Inflammatory macrophage treated with lipopolysaccharide for 1 hour (primary cell): Measurements from ENCODE around the gene MAN2A1.

Experiments
- DNase-seq, 2 donors: peaks; one replicate each; pipeline ENCODE4 v3.0.0-alpha.2; 2020 to 2022

MAN2A1 gene

GRCh38 chr5:109682383-109682782 is 7.3 kb upstream of the MAN2A1 start:
- no peak for DNase-seq

GRCh38 chr5:109685916-109686315 is 3.8 kb upstream of the MAN2A1 start:
- DNase-seq = no peak

DNA sequence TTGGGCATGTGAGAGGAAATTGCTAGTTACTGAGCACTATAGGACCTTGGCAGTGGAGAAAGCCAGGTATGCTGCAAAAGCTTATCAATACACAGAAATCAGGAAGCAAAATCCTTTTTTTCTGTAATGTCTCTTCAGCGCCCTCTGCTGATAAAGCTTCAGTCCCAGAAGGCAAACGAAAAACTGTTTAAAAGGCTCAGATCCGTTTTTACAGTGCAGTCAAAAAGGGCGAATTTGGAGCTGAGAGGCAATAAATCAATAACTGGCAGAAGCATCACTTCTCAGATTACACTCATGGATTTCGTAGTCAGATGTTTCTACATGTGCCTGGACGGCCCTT is 1.1 kb upstream of the MAN2A1 start:
- peak; percentile 40 to 80 for DNase-seq

GRCh38 chr5:109688970-109689739 is 572 bp upstream of the MAN2A1 start:
- peak; percentile 92 to 93 for DNase-seq

- peak in 1 of 2 donors; percentile 28 for DNase-seq
These were observed 681 bp downstream of the MAN2A1 start for GRCh38 chr5:109690242-109690974.

GRCh38 chr5:109690975-109691574 is 1.3 kb downstream of the MAN2A1 start:
- peak; percentile 66 to 67 for DNase-seq

DNA sequence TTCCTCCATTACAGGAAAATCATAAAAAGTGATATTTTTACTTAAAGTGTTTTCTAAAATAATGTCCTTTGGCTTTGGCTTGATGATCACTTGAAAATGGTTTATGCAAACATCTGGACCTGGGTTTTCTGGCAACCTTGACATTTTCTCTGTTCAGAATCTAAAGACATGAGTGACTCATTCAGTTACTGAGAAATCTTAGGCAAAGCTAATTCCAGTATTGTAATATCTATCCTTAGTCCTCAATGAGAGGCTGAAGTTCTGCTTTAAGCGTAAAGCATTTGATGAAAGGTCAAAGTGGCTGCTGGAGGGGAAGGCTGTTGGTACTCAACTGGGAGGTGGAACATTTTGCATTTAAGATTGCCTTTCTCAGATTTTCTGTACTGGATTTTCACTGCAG is 2.3 kb downstream of the MAN2A1 start:
- DNase-seq = peak; percentile 54 to 63

DNA sequence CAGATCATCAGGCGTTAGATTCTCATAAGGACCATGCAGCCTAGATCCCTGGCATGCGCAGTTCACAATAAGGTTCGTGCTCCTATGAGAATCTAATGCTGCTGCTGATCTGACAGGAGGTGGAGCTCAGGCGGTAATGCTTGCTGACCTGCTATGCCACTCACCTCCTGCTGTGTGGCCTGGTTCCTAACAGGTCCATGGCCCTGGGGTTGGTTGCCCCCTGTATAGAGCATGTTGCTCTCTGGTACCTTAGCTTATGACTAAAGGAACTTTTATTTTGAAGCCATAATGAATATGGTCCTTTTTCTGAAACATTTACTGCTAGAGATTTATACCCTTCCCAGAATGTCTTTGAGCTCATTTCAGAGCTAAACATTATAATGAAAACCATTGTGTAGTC is 3.1 kb downstream of the MAN2A1 start:
- DNase-seq = no peak

DNA sequence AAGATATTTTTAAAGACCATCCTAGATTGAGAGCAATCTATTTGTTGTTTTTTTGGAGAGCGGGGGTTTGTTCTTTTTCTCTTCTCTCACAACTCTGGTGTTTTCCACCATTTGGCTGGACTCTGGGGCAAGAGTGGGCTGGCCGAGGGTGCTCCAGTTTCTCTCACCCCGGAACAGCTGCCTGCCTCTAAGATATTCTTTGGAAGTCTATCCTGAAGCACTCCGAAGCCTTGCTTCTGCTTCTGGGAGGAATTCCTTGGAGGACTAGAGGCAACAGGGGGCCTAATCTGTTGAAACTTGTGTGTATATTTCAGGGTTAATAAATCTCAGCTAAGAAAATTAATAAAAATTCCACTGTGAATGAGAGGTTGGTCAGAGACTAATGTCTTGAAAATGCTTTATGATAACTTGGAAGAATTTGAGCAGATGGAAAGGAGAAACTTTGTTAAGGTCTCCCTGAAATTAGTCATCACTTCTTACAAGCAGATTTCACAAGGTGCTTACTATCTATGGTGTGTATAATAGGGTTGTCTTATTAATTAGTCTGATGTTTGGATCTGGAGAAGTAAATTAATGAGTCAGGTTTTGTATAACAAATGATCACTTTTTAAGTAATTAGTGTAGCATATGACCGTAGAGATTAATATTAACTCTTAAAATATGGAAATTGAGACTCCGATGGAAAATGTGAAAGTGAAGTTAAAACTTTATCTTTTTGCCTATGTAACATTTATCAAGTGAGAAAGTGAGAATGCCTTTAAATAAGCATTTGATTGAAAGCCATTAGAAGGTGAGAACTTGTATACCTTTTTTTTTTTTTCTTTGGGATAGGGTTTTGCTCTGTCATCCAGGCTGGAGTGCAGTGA is 4.0 kb downstream of the MAN2A1 start:
- no peak for DNase-seq

- DNase-seq = peak in 1 of 2 donors; percentile 23
These were observed 4.7 kb downstream of the MAN2A1 start for GRCh38 chr5:109694451-109694891.

GRCh38 chr5:109695005-109695926 is 5.5 kb downstream of the MAN2A1 start:
- peak; percentile 32 to 46 for DNase-seq

- DNase-seq = no peak
These were observed 7.6 kb downstream of the MAN2A1 start for GRCh38 chr5:109697339-109697738.

GRCh38 chr5:109700516-109701153 is 10.9 kb downstream of the MAN2A1 start:
- DNase-seq = peak; percentile 3 to 21

GRCh38 chr5:109701252-109701651 is 11.5 kb downstream of the MAN2A1 start:
- DNase-seq = no peak

- no peak for DNase-seq
These were observed 12.1 kb downstream of the MAN2A1 start for GRCh38 chr5:109701792-109702191.

GRCh38 chr5:109703166-109703565 is 13.4 kb downstream of the MAN2A1 start:
- DNase-seq = no peak

- no peak for DNase-seq
These were observed 14.1 kb downstream of the MAN2A1 start for GRCh38 chr5:109703829-109704228.

- DNase-seq = no peak
These were observed 14.7 kb downstream of the MAN2A1 start for GRCh38 chr5:109704282-109704952.

DNA sequence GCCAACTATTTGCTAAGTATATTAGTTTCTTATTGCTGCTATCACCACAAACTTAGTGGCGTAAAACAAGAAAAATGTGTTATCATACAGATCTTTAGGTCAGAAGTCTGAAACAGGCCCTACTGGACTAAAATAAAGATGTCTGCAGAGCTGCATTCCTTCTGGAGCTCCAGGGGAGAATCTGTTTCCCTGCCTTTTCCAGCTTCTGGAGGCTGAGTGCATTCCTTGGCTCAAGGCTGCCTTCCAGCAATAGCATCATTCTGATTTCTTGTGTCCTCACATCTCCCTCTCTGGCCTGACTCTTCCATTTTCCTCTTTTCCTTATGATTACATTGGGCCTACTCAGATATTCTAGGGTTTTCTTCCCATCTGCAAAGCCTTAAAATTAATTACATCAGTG is 15.9 kb downstream of the MAN2A1 start:
- no peak for DNase-seq

- no peak for DNase-seq
These were observed 16.4 kb downstream of the MAN2A1 start for GRCh38 chr5:109706095-109706494.

- DNase-seq = no peak
These were observed 17.8 kb downstream of the MAN2A1 start for GRCh38 chr5:109707531-109707930.
